ENCODE data around the gene ZNF83.
"Not testable (repeated sequence)": the region's sequence is repeated elsewhere in the genome, so short reads cannot be mapped to it uniquely, and the experiment has no call there.

The ZNF83 gene

DNA sequence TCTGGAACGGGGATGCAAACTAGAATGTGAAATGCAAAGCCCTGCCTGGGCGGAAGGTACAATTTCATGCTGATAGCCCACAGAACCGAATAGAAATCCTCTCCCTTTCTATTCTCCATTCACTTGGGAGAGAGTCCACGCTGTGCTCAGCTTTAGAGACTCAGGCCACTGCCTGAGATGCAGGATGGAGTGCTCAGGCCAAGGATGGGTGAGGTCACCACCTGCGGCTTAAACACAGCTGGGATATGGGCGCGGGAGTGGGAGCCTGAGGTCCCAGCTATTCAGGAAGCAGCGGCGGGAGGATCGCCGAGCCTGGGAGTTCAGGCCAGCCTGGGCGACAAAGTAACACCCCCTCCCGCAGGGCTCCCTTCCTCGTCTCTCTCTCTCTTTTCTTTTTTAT, 446 bp upstream of the ZNF83 start:
- no peak for DNase-seq

DNA sequence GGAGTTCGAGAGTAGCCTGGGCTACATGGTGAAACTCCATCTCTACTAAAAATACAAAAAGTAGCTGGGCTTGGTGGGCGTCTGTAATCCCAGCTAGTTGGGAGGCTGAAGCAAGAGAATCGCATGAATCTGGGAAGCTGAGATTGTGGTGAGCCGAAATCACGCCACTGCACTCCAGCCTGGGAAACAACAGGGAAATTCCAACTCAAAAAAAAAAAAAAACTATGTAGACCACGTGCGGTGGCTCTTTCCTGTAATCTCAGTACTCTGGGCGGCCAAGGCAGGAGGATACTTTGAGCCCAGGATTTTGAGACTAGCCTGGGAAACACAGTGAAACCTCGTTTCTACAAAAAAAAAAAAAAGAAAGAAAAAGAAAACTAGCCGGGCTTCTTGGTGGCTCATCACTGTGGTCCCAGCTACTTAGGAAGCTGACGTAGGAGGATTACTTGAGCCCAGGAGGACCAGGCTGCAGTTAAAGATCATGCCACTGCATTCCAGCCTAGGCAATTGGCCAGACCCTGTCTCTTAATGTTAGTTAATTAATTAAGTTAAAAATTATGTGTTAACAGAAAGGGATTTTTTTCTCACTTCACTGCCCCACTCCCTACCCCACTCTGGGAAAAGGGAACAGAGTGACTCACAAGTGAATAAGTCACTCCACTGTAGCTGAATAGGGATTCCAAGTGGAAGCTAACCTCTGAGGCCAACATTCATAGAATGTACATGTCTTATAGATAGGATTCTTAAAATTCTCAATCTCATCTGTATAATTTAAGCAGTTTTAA, 2.2 kb downstream of the ZNF83 start:
- no peak for DNase-seq

DNA sequence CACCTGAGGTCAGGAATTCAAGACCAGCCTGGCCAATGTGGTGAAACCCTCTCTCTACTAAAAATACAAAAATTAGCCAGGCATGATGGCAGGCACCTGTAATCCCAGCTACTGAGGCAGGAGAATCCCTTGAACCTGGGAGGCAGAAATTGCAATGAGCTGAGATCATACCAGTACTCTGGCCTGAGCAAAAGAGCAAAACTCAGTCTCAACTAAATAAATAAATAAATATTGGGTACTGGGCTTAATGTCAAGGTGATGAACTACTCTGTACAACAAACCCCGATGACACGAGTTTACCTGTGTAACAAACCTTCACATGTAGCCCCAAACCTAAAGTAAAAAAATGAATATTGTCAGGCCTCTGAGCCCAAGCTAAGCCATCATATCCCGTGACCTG, 10.7 kb downstream of the ZNF83 start:
- DNase-seq = not testable (repeated sequence)

DNA sequence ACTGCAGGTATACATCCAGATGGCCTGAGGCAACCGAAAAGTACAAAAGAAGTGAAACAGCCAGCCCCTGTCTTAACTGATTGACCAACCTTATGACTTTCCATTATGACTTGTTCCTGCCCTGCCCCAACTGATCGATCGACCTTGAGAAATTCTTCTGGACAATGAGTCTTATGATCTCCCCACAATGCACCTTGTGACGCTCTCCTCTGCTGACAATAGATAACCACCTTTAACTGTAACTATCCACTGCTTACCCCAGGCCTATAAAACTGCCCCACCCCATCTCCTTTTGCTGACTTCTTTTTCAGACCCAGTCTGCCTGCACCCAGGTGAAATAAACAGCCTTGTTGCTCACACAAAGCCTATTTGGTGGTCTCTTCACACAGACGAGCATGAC, 11.2 kb downstream of the ZNF83 start:
- no peak for DNase-seq

DNA sequence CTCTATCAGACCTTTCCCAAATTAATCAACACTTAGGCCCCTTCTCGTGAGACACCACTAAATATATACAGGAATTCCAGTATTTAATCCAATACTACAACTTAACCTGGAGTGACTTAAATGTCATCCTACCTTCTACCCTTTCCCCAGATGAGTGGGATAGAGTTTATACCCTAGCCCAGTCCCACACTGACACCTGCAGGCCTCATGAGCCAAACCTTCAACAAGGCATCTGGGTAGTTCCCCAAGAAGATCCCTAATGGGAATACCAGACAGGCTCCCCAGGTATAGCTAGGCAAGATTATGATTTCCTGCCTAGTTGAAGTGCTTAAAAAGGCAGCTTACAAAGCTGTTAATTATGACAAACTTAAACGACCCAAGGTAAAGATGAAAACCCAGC, 15.9 kb downstream of the ZNF83 start:
- no peak for DNase-seq

DNA sequence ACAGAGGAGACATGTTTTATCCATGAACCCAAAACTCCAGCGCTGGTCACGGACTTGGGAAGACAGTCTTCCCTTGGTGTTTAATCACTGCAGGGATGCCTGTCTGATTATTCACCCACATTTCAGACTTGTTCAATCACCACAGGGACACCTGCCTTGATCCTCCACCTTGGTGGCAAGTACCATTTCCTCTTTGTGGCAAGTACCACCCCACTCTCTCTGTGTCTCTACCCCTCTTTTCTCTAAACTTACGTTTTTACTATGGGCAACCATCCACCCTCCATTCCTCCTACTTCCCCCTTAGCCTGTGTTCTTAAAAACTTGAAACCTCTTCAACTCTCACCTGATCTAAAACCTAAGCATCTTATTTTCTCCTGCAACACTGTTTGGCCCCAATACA, 16.8 kb downstream of the ZNF83 start:
- DNase-seq = no peak

DNA sequence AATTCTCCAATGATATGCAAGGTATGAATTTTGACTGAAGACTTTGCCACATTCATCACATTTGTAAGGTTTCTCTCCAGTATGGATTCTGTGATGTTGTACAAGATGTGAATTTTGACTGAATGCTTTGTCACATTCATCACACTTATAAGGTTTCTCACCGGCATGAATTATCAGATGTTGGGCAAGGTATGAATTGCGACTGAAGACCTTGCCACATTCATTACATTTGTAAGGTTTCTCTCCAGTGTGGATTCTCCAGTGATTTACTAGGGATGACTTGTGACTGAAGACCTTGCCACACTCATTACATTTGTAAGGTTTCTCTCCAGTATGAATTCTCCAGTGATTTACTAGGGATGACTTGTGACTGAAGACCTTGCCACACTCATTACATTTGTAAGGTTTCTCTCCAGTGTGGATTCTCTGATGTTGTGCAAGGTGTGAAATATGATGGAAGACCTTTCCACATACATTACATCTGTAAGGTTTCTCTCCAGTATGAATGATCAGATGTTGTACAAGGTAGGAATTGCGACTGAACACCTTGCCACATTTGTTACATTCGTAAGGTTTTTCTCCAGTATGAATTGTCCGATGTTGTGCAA, 24.8 kb downstream of the ZNF83 start:
- no peak for DNase-seq

DNA sequence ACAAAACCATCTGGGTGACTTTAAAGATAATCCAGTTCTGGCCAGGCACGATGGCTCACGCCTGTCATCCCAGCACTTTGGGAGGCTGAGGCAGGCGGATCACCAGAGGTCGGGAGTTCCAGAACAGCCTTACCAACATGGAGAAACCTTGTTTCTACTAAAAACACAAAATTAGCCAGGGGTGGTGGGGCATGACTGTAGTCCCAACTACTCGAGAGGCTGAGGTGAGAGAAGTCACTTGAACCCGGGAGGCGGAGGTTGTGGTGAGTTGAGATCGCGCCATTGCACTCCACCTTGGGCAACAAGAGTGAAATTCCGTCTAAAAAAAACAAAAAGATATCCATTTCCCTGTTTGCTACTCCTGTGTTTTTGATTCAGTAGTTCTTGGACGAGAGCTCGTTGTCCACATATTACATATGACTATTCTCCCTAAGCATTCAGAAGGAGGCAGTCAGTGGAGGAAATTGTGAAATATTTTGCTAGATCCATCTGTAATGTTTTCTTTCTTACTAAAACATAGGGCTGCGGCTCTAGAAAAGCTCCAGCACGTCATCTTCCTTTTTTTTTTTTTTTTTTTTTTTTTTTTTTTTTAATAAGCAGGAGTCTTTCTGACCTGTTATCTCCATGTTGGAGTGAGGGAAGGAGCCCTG, 34.5 kb downstream of the ZNF83 start:
- no peak for DNase-seq

DNA sequence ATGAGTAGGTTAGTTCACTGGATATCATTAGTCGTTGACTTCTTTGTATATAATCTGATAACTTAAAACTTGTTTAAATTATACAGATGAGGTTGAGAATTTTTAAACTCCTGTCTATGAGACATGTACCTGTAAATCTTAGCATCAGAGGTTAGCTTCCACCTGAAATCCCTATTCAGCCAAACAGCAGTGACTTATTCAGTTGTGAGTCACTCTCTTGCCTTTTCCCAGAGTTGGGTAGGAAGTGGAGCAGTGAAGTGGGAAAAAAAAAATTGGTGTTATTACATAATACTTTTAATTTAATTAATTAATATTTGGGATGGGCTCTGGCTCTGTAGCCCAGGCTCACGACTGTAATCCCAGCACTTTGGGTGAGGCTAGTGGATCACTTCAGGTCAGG, 35.2 kb downstream of the ZNF83 start:
- DNase-seq = no peak

DNA sequence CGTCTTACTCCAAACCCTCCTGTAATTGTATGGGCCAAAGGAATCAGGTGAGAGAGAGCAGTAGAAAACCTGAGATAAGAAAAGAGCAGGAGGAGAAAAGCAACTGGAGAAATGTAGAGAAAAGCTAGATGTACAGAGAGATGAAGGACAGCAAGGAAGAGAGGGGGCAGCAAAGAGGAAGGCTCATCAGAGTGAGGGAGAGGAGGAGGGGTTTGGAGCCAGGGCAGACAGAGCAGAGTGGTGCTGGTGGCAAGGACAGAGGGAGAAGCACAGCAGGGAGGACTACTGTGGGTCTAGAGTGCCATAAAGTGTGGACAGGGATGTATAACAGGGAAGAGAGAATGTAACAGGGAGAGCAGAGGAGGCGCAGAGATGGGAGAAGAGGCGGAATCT, 36.2 kb downstream of the ZNF83 start:
- DNase-seq = not testable (repeated sequence)

DNA sequence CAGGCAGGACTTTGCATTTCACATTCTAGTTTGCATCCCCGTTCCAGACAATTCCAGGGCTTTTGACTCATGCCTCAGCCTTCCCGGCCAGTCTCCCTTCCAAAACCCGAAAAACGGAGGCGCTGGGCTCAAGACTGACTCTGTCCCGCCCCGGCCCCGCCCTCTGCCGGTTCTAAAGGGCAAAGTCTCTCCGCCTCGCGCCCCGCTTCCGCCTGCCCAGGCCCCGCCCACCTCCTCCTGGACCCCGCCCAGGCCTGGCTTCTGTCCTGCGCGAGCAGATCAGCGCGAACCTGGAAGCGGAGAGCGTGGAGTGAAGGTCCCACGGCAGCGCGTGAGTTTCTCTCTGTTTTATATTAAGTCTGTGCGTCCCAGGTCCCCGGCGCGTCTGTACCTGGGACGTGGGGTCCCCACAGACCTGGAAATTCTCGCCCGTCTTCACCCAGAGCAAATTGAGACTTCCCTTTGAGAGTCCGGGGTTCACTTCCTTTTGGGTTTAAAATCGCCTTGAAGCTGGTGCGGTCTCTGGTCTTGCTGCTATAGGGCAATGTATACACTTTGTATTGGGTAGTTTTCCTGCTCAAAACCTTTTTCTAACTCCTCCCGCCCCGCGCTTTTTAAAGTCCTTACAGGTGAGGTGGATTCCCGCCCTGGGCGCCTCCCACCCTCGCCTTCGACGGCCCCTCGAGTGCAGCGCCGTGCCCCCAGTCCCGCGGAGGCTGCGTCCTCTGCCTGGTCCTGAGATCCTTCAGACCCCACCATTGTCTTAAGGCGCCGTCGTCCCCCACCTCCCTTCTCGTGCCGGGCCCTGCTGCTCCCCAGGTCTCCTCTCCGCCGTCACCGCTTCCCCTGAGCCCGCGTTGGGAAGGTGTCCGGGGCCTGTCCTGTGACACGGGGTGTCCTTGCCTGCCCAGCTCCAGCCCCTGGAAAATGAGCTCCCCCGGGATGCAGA, 36.9 kb downstream of the ZNF83 start:
- DNase-seq = peak; percentile 95

DNA sequence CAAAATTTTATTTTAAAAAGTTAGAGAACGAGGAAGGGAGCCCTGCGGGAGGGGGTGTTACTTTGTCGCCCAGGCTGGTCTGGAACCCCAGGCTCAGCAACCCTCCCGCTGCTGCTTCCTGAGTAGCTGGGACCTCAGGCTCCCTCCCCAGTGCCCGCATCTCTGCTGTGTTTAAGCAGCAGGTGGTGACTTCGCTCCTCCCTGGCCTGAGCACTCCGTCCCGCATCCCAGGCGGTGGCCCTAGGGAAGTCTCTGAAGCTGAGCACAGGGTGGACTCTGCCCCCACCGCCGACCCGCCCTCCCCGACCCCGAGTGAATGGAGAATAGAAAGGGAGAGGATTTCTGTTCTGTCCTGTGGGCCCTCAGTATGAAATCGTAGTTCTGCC, 37.5 kb downstream of the ZNF83 start:
- DNase-seq = peak; percentile 6

DNA sequence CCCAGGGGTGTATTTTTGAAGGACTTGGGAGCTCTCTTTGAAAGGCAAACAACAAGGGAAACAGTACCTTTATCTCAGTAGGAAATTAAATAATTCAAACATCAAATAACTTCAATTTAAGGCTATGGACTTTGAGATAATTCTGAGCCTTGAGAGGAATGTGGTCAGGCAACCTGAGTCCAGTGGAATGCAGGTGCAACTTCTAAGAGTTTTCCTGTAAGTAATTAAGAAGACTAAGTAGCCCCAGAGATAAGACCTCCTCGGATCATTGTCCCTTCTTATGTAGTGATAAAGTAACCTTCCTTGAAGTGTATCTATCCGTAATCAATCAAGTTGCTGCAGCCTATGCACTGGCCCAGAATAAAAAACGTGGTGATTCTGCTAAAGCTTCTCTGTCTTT, 38.9 kb downstream of the ZNF83 start:
- DNase-seq = no peak

DNA sequence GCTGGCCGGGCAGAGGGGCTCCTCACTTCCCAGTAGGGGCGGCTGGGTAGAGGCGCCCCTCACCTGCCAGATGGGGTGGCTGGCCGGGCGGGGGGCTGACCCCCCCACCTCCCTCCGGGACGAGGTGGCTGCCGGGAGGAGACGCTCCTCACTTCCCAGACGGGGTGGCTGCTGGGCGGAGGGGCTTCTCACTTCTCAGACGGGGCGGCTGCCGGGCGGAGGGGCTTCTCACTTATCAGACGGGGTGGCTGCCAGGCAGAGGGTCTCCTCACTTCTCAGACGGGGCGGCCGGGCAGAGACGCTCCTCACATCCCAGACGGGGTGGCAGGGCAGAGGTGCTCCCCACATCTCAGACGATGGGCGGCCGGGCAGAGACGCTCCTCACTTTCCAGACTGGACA, 44.7 kb downstream of the ZNF83 start:
- DNase-seq = not testable (repeated sequence)

DNA sequence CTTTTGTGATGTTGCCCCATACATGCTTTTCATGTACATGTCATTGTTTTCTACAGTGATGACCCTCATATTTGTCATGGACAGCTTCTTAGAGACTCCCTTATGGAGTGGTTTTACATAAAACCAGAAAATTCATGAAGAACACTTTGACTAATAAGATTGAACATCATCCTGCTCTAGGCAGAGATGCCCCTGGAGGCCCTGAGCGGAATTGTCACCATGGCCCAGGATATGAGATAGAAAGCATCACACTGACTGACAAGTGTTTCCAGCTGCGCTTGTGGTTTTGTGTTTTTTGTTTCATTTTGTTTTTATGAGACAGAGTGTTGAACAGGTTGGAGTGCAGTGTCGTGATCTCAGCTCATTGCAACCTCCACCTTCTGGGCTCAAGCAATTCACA, 45.9 kb downstream of the ZNF83 start:
- DNase-seq = no peak

DNA sequence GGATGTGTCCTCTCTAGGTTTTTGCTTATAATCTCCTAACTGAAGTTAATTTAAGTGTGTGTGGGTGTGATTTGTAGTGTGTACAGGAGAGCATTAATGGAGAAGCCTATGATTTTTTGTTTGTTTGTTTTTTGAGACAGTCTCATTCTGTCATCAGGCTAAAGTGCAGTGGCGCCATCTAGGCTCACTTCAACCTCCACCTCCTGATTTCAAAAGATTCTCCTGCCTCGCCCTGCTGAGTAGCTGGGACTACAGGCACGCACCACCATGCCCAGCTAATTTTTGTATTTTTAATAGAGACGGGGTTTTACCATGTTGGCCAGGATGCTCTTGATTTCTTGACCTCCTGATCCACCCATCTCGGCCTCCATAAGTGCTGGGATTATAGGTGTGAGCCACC, 47.4 kb downstream of the ZNF83 start:
- no peak for DNase-seq

DNA sequence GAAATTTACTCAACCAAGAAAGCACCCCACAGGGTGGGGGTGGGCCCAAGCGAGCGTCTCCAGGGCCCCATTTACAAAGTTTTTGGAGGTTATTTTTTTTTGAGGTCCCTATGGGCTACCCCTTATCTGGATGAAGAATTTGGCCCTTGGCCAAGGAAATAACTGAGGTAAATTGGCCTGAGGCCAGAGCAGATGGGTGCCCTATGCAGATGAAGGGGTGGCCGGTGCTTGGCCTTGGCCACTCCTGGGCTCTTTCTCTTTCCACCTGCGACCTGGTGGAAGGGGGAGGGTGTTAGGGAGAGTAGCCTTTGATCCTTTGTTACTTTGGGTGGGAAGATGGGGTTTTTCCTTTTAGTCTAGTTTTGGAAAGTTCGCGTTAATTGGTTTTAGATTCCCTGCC, 52.6 kb downstream of the ZNF83 start:
- no peak for DNase-seq

DNA sequence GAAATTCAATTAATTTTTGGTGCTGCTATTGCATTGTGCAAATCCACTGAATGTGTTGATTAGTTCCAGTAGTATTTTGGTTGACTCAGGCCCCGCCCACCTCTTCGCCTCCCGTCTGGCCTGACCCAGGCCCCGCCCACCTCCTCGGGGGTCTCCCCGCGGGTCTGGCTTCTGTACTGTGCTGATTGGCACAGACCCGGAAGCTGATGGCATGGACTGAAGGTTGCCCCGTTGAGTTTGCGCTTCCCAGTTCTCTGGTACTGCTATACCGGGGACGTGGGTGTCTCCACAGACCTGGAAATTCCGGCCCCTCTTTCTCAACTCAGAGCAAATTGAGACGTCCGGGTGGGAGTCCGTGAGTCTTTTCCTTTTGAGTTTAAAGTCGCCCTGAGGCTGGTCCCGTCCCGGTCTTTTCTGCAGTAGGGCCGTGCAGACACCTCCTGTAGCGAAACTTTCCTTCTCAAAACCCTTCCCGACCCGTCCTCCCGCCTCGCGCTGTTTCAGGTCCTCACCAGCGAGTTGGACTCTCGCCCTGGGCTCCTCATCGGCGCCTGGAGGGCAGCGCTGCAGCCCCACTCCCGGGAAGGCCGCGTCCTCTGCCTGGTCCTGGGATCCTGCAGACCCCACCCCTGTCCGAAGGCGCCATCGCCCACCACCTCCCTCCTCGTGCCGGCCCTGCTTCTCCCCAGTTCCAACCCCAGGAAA, 53.3 kb downstream of the ZNF83 start:
- no peak for DNase-seq

DNA sequence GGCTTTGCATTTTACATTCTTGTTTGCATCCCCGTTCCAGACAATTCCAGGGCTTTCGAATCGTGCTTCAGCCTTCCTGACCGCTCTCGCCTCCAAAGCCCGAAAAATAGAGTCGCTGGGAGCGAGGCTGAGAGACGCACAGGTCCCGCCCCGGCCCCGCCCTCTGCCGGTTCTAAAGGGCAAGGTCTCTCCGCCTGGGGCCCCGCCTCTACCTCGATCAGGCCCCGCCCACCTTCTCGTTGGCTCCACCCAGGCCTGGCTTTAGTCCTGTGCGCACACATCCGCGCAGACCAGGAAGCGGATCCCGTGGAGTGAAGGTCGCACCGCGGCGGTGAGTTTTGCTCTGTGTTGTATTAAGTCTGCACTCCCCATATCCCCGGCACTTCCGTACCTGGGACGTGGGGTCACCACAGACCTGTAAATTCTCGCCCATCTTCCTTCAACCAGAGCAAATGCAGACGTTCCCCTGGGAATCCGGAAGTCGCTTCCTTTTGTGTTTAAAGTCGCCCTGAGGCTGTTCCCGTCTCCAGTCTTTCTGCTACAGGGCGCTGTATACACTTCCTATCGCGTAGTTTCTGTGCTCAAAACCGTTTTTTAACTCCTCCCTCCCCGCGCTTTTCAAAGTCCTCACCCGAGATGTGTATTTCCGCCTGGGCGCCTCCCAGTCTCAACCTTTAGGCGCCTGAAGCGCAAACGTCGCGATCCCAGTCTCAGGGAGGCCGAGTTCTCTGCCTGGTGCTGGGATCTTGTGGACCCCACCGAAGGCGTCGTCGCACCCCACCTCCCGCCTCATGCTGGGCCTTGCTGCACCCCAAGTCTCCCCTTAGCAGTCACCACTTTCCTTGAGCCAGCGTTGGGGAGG, 67.9 kb downstream of the ZNF83 start, which contains the start of gene ZNF701:
ZNF701 (plus strand) TSS at position 288 of the 862 bp plus-strand sequence. CDS start 3,861 bp downstream, outside the sequence.
- peak; percentile 95 for DNase-seq

DNA sequence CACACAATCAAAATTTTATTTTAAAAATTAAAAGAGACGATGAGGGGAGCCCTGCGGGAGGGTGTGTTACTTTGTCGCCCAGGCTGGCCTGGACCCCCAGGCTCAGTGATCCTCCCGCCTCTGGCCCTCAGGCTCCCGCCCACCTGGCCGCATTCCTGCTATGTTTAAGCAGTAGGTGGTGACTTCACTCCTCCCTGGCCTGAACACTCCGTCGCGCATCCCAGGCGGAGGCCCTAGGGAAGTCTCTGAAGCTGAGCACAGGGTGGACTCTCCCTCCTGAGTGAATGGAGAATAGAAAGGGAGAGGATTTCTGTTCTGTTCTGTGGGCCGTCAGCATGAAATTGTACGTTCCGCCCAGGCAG, 68.5 kb downstream of the ZNF83 start:
- DNase-seq = not testable (repeated sequence)

DNA sequence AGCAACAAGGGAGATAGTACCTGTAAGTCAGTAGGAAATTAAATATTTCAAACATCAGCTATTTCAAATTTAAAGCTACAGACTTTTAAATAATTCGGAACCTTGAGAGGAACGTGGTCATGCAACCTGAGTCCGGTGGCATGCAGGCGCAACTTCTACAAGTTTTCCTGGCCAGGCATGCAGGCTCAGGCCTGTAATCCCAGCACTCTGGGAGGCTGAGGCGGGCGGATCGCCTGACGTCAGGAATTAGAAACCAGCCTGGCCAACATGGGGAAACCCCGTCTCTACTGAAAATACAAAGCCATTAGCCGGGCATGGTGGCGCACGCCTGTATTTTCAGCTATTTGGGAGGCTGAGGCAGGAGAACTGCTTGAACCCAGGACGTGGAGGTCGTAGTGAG, 70.2 kb downstream of the ZNF83 start:
- no peak for DNase-seq
